Liver (tissue), 3 donors: Measurements from ENCODE around the gene FOXM1.
A peak's percentile ranks its signal among the peaks of the same experiment; 100 is the strongest.

ENCODE experiments used
- FOXA1 ChIP-seq: IDR thresholded peaks from 2 replicates; pipeline ENCODE4 v1.6.1; 2016; ENCODE audit warnings: antibody characterized with exemption
- GABPA ChIP-seq, 2 donors: IDR thresholded peaks in 1 of 2; conservative IDR thresholded peaks in 1 of 2; 2 replicates each; pipeline ENCODE4 v1.6.1; 2016; ENCODE audit warnings: antibody characterized with exemption in 2 of 2, mild to moderate bottlenecking in 1 of 2, moderate library complexity in 1 of 2
- RAD21 ChIP-seq, 2 donors: IDR thresholded peaks; 2 replicates each; pipeline ENCODE4 v1.6.1; 2016; ENCODE audit warnings: antibody characterized with exemption in 2 of 2, mild to moderate bottlenecking in 2 of 2
- SP1 ChIP-seq: IDR thresholded peaks from 2 replicates; pipeline ENCODE4 v1.6.1; 2018; ENCODE audit warnings: antibody characterized with exemption, mild to moderate bottlenecking
- TAF1 ChIP-seq: conservative IDR thresholded peaks from 2 replicates; pipeline ENCODE4 v1.6.1; 2016; ENCODE audit warnings: antibody characterized with exemption, mild to moderate bottlenecking
- YY1 ChIP-seq: IDR thresholded peaks from 2 replicates; pipeline ENCODE4 v1.6.1; 2016; ENCODE audit warnings: antibody characterized with exemption, mild to moderate bottlenecking
- TF ChIP-seq, protein P1 (sequence below): fragments of 150-350 bp; IDR thresholded peaks from 2 replicates; pipeline ENCODE4 v1.5.1; 2017; ENCODE audit warnings: improper control_type of control experiment, low read depth, low read length; ENCODE audit not compliant: missing input control
- TF ChIP-seq, protein P2 (sequence below): IDR thresholded peaks from 2 replicates; pipeline ENCODE4 v1.6.1; 2016; ENCODE audit warnings: antibody characterized with exemption, mild to moderate bottlenecking
- TF ChIP-seq, protein P3 (sequence below): IDR thresholded peaks from 2 replicates; pipeline ENCODE4 v1.6.1; 2016; ENCODE audit warnings: antibody characterized with exemption
- TF ChIP-seq, protein P4 (sequence below): IDR thresholded peaks from 2 replicates; pipeline ENCODE4 v1.6.1; 2016; ENCODE audit warnings: antibody characterized with exemption
- donor health status: healthy.
- donor health status: healthy.

DNA sequence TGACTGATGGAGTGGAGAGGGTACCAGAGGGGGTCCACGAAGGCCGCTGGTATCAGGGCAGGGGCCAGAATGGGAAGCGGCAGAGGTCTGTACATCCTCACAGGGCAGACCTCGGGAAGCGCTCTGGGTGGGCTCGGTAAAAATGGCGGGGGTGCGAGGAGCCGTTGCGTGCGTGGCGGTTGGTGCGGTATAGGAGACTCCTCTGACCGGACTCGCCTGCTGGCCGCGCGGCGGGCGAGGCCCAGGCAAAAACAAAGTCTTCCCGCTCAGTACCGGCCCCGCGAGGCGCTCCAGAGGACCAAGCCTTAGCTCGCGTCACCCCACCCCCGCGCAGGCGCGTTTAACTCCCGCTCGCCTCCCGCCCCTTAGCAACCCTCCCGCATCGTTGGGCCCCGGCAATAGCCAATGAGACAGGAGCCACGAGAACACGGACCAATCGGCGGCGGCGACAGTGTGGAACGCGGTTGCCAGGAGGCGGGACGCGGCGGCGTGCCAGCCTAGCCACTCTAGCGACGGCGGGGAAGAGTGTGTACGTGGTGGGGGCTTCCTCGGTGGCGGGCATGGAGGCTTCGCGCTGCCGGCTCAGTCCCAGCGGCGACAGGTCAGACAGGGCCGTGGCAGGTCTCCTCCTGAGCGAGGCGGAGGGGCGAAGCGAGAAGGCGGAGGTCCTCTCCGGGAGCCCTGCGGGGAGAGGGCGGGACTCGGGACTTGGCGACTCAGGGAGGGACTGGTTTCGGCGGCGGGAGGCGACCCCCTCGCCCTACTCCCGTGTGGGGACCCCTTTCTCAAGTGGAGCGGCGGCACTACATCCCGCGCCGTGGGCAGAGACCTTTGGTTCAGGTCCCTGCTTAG, 13.6 kb upstream of the FOXM1 start, which contains the start of gene TULP3:
- TF ChIP-seq, protein P1, sequence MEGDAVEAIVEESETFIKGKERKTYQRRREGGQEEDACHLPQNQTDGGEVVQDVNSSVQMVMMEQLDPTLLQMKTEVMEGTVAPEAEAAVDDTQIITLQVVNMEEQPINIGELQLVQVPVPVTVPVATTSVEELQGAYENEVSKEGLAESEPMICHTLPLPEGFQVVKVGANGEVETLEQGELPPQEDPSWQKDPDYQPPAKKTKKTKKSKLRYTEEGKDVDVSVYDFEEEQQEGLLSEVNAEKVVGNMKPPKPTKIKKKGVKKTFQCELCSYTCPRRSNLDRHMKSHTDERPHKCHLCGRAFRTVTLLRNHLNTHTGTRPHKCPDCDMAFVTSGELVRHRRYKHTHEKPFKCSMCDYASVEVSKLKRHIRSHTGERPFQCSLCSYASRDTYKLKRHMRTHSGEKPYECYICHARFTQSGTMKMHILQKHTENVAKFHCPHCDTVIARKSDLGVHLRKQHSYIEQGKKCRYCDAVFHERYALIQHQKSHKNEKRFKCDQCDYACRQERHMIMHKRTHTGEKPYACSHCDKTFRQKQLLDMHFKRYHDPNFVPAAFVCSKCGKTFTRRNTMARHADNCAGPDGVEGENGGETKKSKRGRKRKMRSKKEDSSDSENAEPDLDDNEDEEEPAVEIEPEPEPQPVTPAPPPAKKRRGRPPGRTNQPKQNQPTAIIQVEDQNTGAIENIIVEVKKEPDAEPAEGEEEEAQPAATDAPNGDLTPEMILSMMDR: no peak
- peak; percentile 97 for TF ChIP-seq SP1
- no peak for TF ChIP-seq FOXA1
- TF ChIP-seq RAD21 (IDR thresholded peaks at IDR 0.05): no peak
- TF ChIP-seq, protein P2, sequence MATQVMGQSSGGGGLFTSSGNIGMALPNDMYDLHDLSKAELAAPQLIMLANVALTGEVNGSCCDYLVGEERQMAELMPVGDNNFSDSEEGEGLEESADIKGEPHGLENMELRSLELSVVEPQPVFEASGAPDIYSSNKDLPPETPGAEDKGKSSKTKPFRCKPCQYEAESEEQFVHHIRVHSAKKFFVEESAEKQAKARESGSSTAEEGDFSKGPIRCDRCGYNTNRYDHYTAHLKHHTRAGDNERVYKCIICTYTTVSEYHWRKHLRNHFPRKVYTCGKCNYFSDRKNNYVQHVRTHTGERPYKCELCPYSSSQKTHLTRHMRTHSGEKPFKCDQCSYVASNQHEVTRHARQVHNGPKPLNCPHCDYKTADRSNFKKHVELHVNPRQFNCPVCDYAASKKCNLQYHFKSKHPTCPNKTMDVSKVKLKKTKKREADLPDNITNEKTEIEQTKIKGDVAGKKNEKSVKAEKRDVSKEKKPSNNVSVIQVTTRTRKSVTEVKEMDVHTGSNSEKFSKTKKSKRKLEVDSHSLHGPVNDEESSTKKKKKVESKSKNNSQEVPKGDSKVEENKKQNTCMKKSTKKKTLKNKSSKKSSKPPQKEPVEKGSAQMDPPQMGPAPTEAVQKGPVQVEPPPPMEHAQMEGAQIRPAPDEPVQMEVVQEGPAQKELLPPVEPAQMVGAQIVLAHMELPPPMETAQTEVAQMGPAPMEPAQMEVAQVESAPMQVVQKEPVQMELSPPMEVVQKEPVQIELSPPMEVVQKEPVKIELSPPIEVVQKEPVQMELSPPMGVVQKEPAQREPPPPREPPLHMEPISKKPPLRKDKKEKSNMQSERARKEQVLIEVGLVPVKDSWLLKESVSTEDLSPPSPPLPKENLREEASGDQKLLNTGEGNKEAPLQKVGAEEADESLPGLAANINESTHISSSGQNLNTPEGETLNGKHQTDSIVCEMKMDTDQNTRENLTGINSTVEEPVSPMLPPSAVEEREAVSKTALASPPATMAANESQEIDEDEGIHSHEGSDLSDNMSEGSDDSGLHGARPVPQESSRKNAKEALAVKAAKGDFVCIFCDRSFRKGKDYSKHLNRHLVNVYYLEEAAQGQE: peak; percentile 46
- TF ChIP-seq, protein P3, sequence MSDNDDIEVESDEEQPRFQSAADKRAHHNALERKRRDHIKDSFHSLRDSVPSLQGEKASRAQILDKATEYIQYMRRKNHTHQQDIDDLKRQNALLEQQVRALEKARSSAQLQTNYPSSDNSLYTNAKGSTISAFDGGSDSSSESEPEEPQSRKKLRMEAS: no peak
- TF ChIP-seq GABPA (IDR thresholded peaks at IDR 0.05 in 1 of 2, conservative IDR thresholded peaks at IDR 0.05 in 1 of 2): no peak
- no peak for TF ChIP-seq TAF1
- TF ChIP-seq, protein P4, sequence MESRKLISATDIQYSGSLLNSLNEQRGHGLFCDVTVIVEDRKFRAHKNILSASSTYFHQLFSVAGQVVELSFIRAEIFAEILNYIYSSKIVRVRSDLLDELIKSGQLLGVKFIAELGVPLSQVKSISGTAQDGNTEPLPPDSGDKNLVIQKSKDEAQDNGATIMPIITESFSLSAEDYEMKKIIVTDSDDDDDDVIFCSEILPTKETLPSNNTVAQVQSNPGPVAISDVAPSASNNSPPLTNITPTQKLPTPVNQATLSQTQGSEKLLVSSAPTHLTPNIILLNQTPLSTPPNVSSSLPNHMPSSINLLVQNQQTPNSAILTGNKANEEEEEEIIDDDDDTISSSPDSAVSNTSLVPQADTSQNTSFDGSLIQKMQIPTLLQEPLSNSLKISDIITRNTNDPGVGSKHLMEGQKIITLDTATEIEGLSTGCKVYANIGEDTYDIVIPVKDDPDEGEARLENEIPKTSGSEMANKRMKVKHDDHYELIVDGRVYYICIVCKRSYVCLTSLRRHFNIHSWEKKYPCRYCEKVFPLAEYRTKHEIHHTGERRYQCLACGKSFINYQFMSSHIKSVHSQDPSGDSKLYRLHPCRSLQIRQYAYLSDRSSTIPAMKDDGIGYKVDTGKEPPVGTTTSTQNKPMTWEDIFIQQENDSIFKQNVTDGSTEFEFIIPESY: no peak
- TF ChIP-seq YY1: no peak
